Measurements from ENCODE around the gene SEC14L5.

DNA sequence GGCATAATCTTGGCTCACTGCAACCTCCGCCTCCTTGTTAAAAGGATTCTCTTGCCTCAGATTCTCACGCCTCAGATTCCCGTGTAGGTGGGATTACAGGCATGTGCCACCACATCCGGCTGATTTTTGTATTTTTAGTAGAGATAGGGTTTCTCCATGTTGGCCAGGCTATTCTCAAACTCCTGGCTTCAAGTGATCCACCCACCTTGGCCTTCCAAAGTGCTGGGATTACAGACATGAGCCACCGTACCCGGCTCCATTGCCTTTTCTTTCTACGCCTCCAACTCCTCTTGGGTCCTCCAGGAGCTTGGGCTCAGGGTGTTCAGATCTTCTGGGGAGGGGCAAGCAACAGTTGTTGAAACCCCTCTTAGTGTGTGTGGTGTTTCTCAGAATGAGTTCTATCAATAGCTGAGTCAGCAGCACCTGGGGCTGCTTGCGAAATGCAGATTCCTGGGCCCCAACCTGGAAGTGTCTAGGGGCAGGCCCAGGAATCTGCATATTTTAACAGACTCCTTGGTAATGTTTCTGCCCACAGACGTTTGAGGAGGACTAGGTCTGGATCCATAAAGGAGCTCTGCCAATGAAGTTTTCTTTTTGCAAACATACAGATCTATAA, 31.4 kb downstream of the SEC14L5 start:
- no peak for TF ChIP-seq CTCF (IDR thresholded peaks at IDR 0.05; ENCODE audit: low read length)
- no peak for TF ChIP-seq EZH2 (IDR thresholded peaks at IDR 0.05; ENCODE audit: borderline replicate concordance, low read length)
